Measurements from ENCODE around the gene GPR35. TPM values are rescaled to one million over a fixed set of nuclear protein-coding genes. Genes with fewer than 3 reads are reported as not detected.

Gene GPR35
- total RNA-seq, 1 donor = 1.1 TPM

GRCh38 chr2:240635121-240635997 is 10.1 kb downstream of the GPR35 start:
- H3K27me3 ChIP-seq (ENCODE audit: insufficient read depth, low read length) = peaks cover 11% of the 10 kb centered on the region
- H3K4me2 ChIP-seq (ENCODE audit: insufficient read depth, low read length) = no peak overlapping the region
- peaks cover 3% of the 10 kb centered on the region for H3K9me3 ChIP-seq (ENCODE audit: low read depth, low read length)
- no peaks in the 10 kb centered on the region for H3K36me3 ChIP-seq (ENCODE audit: insufficient read depth, low read length)
- no peaks in the 10 kb centered on the region for H3K4me1 ChIP-seq (ENCODE audit: insufficient read depth, low read length)
- H4K20me1 ChIP-seq (ENCODE audit: insufficient read depth, low read length) = no peaks in the 10 kb centered on the region
- H3K27ac ChIP-seq (ENCODE audit: low read depth, low read length) = no peak overlapping the region
- H3K4me3 ChIP-seq (ENCODE audit: insufficient read depth, low read length) = no peak overlapping the region
- TF ChIP-seq CTCF (IDR thresholded peaks at IDR 0.05; ENCODE audit: extremely low read depth, low read depth, low read length) = no peak
- no peaks in the 10 kb centered on the region for H3K79me2 ChIP-seq (ENCODE audit: insufficient read depth, low read length)
- H2AFZ ChIP-seq (ENCODE audit: low read length) = no peak overlapping the region
- peak; percentile 82 for DNase-seq (ENCODE audit: insufficient read length, low spot score, missing footprints)

- no peak overlapping the region for H3K27ac ChIP-seq (ENCODE audit: low read depth, low read length)
- H3K27me3 ChIP-seq (ENCODE audit: insufficient read depth, low read length) = peaks cover 11% of the 10 kb centered on the region
- H3K36me3 ChIP-seq (ENCODE audit: insufficient read depth, low read length) = no peaks in the 10 kb centered on the region
- DNase-seq (ENCODE audit: insufficient read length, low spot score, missing footprints) = peak; percentile 38
- H3K4me3 ChIP-seq (ENCODE audit: insufficient read depth, low read length) = no peak overlapping the region
- no peak for TF ChIP-seq CTCF (IDR thresholded peaks at IDR 0.05; ENCODE audit: extremely low read depth, low read depth, low read length)
- no peaks in the 10 kb centered on the region for H3K79me2 ChIP-seq (ENCODE audit: insufficient read depth, low read length)
- H4K20me1 ChIP-seq (ENCODE audit: insufficient read depth, low read length) = no peaks in the 10 kb centered on the region
- no peak overlapping the region for H2AFZ ChIP-seq (ENCODE audit: low read length)
- no peak overlapping the region for H3K4me2 ChIP-seq (ENCODE audit: insufficient read depth, low read length)
- peaks cover 3% of the 10 kb centered on the region for H3K9me3 ChIP-seq (ENCODE audit: low read depth, low read length)
- H3K4me1 ChIP-seq (ENCODE audit: insufficient read depth, low read length) = no peaks in the 10 kb centered on the region
Measured at GRCh38 chr2:240635998-240636547, 10.8 kb downstream of the GPR35 start.

- TF ChIP-seq CTCF (IDR thresholded peaks at IDR 0.05; ENCODE audit: extremely low read depth, low read depth, low read length) = no peak
- H4K20me1 ChIP-seq (ENCODE audit: insufficient read depth, low read length) = no peaks in the 10 kb centered on the region
- peaks cover 3% of the 10 kb centered on the region for H3K9me3 ChIP-seq (ENCODE audit: low read depth, low read length)
- H3K27me3 ChIP-seq (ENCODE audit: insufficient read depth, low read length) = peaks cover 11% of the 10 kb centered on the region
- H3K4me1 ChIP-seq (ENCODE audit: insufficient read depth, low read length) = no peaks in the 10 kb centered on the region
- no peak overlapping the region for H3K27ac ChIP-seq (ENCODE audit: low read depth, low read length)
- no peak overlapping the region for H3K4me3 ChIP-seq (ENCODE audit: insufficient read depth, low read length)
- H3K79me2 ChIP-seq (ENCODE audit: insufficient read depth, low read length) = no peaks in the 10 kb centered on the region
- H2AFZ ChIP-seq (ENCODE audit: low read length) = no peak overlapping the region
- H3K36me3 ChIP-seq (ENCODE audit: insufficient read depth, low read length) = no peaks in the 10 kb centered on the region
- peak; percentile 73 for DNase-seq (ENCODE audit: insufficient read length, low spot score, missing footprints)
- no peak overlapping the region for H3K4me2 ChIP-seq (ENCODE audit: insufficient read depth, low read length)
Measured at GRCh38 chr2:240636563-240637115, 11.4 kb downstream of the GPR35 start.

Data from osteoblast (primary cell).